ENCODE results near the gene GIPC2.
A peak's percentile ranks its signal among the peaks of the same experiment; 100 is the strongest.
"Not testable (repeated sequence)": the region's sequence is repeated elsewhere in the genome, so short reads cannot be mapped to it uniquely, and the experiment has no call there.

The GIPC2 gene

GRCh38 chr1:78038071-78038470 lies 7.7 kb upstream of the GIPC2 start:
- DNase-seq = no peak

GRCh38 chr1:78038491-78038939 lies 7.3 kb upstream of the GIPC2 start:
- DNase-seq = no peak

DNA sequence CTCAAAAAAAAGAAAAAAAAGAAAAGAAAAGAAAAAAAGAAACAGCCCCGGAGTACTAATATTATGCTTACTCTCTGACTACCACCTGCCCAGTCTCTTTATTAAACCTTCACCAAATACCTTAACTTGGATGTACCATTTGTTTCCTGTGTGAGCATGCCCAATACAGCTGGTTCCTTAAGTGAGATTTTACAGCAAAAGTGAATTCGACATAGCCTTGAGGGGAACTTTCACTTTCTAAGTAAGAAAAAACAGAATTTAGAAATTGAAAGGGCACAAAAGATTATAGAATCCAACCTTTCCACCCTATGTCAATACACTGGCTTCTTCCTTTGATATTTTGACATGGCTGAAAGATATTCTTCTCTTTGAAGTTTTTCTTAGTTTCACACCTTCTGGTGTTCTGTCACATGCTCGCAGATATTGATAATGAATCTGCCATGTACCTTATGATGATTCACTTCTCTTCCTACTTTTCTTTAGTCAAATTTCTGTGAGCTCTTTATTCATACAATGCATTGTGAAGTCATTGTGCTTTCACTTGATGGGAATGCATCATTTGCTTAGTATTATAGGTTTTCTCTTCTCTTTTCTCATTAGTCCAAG lies 5.2 kb upstream of the GIPC2 start:
- no peak for DNase-seq

GRCh38 chr1:78043436-78043835 lies 2.3 kb upstream of the GIPC2 start:
- no peak for DNase-seq

- no peak for DNase-seq
Measured at GRCh38 chr1:78044796-78045562, 787 bp upstream of the GIPC2 start.

DNA sequence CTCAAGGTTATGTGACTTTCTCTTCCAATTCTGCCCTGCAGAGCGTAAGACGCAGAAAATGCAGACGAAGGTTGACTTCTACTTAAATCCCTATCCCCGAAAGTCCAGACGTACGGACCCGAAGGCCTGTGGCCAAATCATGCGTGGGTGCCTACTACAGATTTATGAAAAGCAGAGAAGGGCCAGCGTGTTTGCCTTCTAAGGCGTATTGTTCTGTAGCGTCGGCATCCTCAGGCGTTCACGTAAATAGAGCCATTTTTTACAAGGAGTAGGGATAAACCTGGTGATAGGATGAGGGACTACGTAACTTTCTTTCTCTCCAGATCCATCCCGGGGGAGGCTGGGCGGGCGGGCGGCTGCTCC lies 222 bp upstream of the GIPC2 start:
- DNase-seq = no peak

DNA sequence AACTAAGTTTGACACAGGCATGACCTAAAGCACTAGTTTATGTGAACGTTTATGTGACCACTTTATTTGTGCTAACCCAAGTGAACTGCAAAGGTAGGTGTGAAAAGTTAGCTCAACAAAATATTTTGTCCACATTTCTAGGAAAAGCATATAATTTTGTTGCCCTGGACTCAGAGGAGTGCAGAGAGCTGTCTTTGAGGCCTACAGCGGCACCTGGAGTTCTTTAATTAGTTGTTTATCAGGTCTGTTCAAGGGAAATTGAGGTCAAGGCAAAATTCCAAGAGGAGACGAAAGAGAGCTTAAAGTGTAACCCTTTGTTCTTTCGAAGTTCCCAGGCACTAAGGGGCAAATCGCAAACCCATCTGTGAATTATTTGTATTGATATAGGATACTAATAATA lies 1.3 kb downstream of the GIPC2 start:
- DNase-seq = no peak

DNA sequence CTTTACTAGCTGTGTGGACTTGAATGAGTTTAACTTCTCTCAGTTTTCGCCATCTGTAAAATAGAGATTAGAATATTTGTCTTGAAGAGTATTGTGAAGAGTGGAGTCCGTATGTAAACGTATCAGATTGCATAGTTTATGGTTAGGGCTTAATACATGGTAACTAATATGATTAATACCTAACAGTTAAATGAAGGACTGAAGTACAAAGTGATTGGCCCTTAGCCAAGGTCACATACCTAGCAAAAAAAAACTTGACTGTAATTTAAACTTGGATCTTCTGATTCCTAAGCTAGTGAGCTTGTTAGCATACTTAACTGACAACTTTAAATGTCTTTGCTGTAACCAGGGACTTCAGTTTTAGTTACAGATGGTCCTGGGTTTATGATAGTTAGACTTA lies 1.9 kb downstream of the GIPC2 start:
- DNase-seq = no peak

- DNase-seq = no peak
Measured at GRCh38 chr1:78048446-78048845, 2.7 kb downstream of the GIPC2 start.

- no peak for DNase-seq
Measured at GRCh38 chr1:78049396-78049795, 3.6 kb downstream of the GIPC2 start.

- no peak for DNase-seq
Measured at GRCh38 chr1:78051005-78051404, 5.2 kb downstream of the GIPC2 start.

- peak; percentile 31 to 47 for DNase-seq
Measured at GRCh38 chr1:78052685-78053405, 7.1 kb downstream of the GIPC2 start.

- no peak for DNase-seq
Measured at GRCh38 chr1:78053498-78053897, 7.7 kb downstream of the GIPC2 start.

GRCh38 chr1:78054559-78054958 lies 8.8 kb downstream of the GIPC2 start:
- DNase-seq = no peak

DNA sequence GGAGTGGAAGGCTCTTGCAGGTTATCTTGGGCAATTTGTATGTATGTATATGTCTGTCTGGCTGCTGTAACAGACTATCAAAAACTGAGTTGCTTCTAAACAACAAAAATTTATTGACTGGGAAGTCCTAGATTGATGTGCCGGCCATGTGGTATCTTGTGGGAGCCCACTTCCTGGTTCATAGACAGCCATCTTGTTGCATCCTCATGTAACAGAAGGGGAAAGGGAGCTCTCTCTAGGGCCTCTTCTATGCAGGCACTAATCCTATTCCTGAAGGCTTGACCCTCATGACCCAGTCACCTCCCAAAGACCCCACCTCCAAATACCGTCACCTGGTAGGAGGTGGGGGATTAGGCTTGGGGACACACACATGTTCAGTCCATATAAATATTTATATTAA lies 9.2 kb downstream of the GIPC2 start:
- DNase-seq = no peak

GRCh38 chr1:78055565-78056132 lies 9.9 kb downstream of the GIPC2 start:
- DNase-seq = no peak

GRCh38 chr1:78058670-78059069 lies 12.9 kb downstream of the GIPC2 start:
- no peak for DNase-seq

DNA sequence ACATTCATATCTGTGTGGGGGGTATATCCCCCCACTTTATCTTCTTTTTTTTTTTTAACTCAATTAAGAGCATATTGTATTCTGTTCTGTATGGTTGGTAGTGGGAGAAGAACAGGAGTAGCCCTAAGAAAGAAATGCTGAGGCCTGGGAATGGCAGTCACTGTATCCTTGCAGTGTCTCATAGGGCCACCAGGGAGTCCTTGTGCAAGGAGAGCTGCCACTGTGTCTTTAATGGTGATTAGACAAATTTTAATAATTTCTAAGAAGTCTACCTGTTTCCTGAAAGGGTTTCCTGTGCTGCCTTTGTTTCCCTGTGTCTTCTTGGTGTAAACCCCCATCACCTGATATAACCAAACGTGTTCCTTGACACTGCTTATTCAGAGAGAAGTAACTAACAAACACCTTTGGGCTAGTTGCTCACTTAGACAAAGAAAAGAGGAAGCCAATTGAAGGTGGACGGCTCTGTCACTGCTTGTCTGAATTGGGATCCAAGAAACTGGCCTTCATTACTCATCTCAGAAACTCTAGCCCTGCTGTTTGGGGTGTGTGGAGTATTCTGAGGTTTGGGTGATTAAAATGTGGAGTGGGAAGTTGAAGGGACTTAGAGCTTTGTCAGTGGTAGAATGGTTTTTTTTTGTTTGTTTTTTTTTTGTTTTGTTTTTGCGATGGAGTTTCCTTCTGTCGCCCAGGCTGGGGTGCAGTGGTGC lies 15.2 kb downstream of the GIPC2 start:
- no peak for DNase-seq

DNA sequence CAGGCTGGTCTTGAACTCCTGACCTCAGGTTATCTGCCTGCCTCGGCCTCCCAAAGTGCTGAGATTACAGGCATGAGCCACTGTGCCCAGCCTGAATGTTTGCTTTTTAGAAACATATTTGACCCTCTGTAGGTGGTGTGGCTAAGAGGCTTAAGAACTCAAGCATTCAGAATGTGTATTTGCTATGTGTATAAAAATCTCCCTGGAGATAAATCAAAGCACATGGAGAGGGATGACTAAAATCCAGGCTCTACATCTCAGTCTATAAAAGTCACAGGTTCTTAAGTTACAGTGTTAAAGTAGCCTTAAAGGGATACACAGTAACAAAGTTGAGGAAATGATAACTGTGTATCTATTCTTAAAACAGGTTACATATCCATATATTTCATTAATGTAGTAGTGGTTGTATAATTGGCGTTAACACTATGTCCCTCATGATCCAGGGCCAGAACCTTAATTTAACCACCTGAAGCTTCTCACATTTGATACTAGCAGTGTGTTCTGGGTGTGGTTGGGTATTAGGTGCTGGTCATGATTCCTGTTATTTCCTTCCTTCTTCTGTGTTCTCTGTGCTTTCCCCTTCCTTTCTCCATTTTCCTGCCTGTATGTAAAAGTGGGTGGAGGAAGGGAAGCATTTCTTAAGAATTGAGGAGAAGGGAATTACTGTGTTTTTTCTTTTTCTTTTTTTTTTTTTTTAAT lies 16.2 kb downstream of the GIPC2 start:
- DNase-seq = no peak

DNA sequence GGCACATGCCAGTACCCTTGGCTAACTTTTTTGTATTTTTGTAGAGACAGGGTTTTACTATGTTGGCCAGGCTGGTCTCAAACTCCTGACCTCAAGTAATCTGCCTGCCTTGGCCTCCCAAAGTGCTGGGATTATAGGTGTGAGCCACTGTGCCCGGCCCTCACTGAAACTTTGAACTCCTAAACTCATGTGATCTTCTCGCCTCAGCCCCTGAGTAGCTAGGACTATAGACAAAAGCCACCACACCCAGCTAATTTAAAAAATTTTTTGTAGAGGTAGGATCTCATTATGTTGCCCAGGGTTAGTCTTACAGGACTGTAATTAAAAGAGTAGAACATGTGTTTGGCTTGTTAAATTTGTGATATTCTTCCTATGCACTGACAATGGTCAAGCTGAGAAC lies 19.1 kb downstream of the GIPC2 start:
- not testable (repeated sequence) for DNase-seq

DNA sequence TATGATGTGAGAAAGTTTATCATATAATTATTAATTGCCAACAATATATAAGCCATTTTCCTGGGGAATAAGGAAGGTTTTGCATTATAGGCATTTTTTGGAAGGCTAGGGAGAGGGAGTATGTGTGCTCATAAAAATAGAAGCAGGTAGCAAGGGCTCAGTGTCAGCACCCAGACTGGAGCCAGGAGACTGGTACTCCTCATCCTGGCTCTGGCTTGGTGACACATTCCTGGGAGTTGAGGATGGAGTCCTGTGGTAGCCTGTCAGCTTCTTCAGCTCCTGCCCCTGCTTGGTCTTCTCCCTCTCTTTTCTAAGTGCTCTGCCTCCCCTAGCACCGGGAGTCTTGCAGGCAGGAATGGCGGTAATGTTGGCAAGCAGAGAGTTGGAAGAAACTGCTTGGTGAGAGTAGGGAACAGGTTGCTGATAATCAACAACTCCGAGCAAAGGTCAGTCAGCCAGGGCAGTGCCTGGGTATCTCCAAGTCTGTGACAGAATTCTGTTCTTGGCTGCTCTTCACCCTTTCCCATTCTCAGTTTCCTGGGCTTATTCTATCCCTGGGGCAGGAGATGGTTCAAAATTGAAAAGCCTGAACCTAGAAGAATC lies 23.0 kb downstream of the GIPC2 start:
- no peak for DNase-seq

- no peak for DNase-seq
Measured at GRCh38 chr1:78069784-78070183, 24.0 kb downstream of the GIPC2 start.
